Measurements from ENCODE around the gene TSPAN7. TPM values are rescaled to one million over a fixed set of nuclear protein-coding genes. Genes with fewer than 3 reads are reported as not detected.

Gene TSPAN7
- total and polyA plus RNA-seq, 9 of the 15 experiments (the other 6 are each of a cell fraction or from before 2014, with no cell fraction given), result 0.07 to 0.29 (median 0.12) TPM; not detected in 1

GRCh38 chrX:38634665-38635064 is 73.3 kb downstream of the TSPAN7 start (continued):
- peak; percentile 92 for TF ChIP-seq ETV5 (CRISPR knock-in tag; IDR thresholded peaks at IDR 0.05; ENCODE audit: low read depth)
- TF ChIP-seq EP400 (IDR thresholded peaks at IDR 0.05), result peak; percentile 26; the same call in 1 of the 2 replicates
- no peak for TF ChIP-seq ZNF384 (IDR thresholded peaks at IDR 0.05; ENCODE audit: low read depth, low read length)
- peak; percentile 83 for TF ChIP-seq ETV1 (tag; conservative IDR thresholded peaks at IDR 0.05; ENCODE audit: low read depth)
- peak; percentile 91 for TF ChIP-seq SMAD4 (CRISPR knock-in tag; conservative IDR thresholded peaks at IDR 0.05)
- TF ChIP-seq STAT5B (CRISPR knock-in tag; IDR thresholded peaks at IDR 0.05), result no peak
- peak; percentile 37 for TF ChIP-seq VEZF1 (CRISPR knock-in tag; IDR thresholded peaks at IDR 0.05)
- TF ChIP-seq ZNF512 (tag; IDR thresholded peaks at IDR 0.05), result no peak
- TF ChIP-seq SMARCE1 (IDR thresholded peaks at IDR 0.05), result peak; percentile 51
- TF ChIP-seq MAFK (IDR thresholded peaks at IDR 0.05; ENCODE audit: low read length), result no peak
- no peak for TF ChIP-seq NUFIP1 (IDR thresholded peaks at IDR 0.05; ENCODE audit: partially characterized antibody)
- TF ChIP-seq NCOA6 (IDR thresholded peaks at IDR 0.05), result 0 out of 2 replicates have a peak, but pooled peaks have one; percentile 23
- peak; percentile 88 for TF ChIP-seq EP300 (IDR thresholded peaks at IDR 0.05; ENCODE audit: low read length)
